Measurements from ENCODE around the gene FIG4. TPM values are rescaled to one million over a fixed set of nuclear protein-coding genes. Genes with fewer than 3 reads are reported as not detected.

FIG4 gene
- total RNA-seq, 1 experiment from 2014 or later, result 21.3 TPM

DNA sequence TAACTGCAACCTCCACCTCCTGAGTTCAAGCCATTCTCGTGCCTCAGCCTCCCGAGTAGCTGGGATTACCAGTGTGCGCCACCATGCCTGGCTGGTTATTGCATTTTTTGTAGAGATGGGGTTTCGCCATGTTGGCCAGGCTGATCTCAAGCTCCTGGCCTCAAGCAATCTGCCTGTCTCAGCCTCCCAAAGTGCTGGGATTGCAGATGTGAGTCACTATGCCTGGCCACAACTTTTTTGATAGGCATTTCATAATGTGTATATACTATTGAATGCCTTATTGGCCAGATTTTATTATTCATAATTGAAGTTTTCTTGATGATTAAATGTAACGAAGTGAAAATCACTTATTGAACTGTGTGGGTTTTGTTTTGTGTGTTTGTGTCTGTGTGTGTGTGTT is 27.9 kb downstream of the FIG4 start:
- ChIA-PET CTCF (interaction anchor here (1.7 to 2.0 kb wide), 3 partner anchors 14 to 321 kb away, joined by 5 to 7 read pairs (median 6); no protein-coding TSS in a partner anchor), POLR2A (no interaction called here)
- peaks cover 11% of the 10 kb centered on the region for H3K36me3 Mint-ChIP-seq
- ATAC-seq (no peak), DNase-seq (ENCODE audit: low spot score) (no peak)
- no peak overlapping the region for H3K4me3 Mint-ChIP-seq
- H3K4me1 Mint-ChIP-seq, result peaks cover 7% of the 10 kb centered on the region
- H3K27ac Mint-ChIP-seq, result no peak overlapping the region
- H3K27me3 Mint-ChIP-seq (ENCODE audit: low read depth), result no peaks in the 10 kb centered on the region
- TF ChIP-seq NR2C2 (CRISPR knock-in tag; IDR thresholded peaks at IDR 0.05) (no peak), ZNF263 (CRISPR knock-in tag; IDR thresholded peaks at IDR 0.05; ENCODE audit: low read depth) (no peak), HMGA2 (CRISPR knock-in tag; IDR thresholded peaks at IDR 0.05) (no peak), TEAD1 (CRISPR knock-in tag; IDR thresholded peaks at IDR 0.05) (no peak), ZNF396 (CRISPR knock-in tag; IDR thresholded peaks at IDR 0.05; ENCODE audit: borderline replicate concordance) (no peak), ZBTB21 (CRISPR knock-in tag; IDR thresholded peaks at IDR 0.05; ENCODE audit: borderline replicate concordance) (no peak), ZNF671 (CRISPR knock-in tag; IDR thresholded peaks at IDR 0.05) (no peak), SP1 (CRISPR knock-in tag; conservative IDR thresholded peaks at IDR 0.05) (no peak), NFATC4 (CRISPR knock-in tag; IDR thresholded peaks at IDR 0.05) (no peak), CREM (CRISPR knock-in tag; IDR thresholded peaks at IDR 0.05) (no peak)
- TF ChIP-seq, protein P1, sequence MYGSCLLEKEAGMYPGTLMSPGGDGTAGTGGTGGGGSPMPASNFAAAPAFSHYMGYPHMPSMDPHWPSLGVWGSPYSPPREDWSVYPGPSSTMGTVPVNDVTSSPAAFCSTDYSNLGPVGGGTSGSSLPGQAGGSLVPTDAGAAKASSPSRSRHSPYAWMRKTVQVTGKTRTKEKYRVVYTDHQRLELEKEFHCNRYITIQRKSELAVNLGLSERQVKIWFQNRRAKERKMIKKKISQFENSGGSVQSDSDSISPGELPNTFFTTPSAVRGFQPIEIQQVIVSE (CRISPR knock-in tag; IDR thresholded peaks at IDR 0.05; ENCODE audit: borderline replicate concordance), result no peak
- TF ChIP-seq, protein P2, sequence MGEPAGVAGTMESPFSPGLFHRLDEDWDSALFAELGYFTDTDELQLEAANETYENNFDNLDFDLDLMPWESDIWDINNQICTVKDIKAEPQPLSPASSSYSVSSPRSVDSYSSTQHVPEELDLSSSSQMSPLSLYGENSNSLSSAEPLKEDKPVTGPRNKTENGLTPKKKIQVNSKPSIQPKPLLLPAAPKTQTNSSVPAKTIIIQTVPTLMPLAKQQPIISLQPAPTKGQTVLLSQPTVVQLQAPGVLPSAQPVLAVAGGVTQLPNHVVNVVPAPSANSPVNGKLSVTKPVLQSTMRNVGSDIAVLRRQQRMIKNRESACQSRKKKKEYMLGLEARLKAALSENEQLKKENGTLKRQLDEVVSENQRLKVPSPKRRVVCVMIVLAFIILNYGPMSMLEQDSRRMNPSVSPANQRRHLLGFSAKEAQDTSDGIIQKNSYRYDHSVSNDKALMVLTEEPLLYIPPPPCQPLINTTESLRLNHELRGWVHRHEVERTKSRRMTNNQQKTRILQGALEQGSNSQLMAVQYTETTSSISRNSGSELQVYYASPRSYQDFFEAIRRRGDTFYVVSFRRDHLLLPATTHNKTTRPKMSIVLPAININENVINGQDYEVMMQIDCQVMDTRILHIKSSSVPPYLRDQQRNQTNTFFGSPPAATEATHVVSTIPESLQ (CRISPR knock-in tag; IDR thresholded peaks at IDR 0.05), result no peak
- TF ChIP-seq, protein P3, sequence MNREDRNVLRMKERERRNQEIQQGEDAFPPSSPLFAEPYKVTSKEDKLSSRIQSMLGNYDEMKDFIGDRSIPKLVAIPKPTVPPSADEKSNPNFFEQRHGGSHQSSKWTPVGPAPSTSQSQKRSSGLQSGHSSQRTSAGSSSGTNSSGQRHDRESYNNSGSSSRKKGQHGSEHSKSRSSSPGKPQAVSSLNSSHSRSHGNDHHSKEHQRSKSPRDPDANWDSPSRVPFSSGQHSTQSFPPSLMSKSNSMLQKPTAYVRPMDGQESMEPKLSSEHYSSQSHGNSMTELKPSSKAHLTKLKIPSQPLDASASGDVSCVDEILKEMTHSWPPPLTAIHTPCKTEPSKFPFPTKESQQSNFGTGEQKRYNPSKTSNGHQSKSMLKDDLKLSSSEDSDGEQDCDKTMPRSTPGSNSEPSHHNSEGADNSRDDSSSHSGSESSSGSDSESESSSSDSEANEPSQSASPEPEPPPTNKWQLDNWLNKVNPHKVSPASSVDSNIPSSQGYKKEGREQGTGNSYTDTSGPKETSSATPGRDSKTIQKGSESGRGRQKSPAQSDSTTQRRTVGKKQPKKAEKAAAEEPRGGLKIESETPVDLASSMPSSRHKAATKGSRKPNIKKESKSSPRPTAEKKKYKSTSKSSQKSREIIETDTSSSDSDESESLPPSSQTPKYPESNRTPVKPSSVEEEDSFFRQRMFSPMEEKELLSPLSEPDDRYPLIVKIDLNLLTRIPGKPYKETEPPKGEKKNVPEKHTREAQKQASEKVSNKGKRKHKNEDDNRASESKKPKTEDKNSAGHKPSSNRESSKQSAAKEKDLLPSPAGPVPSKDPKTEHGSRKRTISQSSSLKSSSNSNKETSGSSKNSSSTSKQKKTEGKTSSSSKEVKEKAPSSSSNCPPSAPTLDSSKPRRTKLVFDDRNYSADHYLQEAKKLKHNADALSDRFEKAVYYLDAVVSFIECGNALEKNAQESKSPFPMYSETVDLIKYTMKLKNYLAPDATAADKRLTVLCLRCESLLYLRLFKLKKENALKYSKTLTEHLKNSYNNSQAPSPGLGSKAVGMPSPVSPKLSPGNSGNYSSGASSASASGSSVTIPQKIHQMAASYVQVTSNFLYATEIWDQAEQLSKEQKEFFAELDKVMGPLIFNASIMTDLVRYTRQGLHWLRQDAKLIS (CRISPR knock-in tag; IDR thresholded peaks at IDR 0.05; ENCODE audit: borderline replicate concordance), result no peak
- TF ChIP-seq, protein P4, sequence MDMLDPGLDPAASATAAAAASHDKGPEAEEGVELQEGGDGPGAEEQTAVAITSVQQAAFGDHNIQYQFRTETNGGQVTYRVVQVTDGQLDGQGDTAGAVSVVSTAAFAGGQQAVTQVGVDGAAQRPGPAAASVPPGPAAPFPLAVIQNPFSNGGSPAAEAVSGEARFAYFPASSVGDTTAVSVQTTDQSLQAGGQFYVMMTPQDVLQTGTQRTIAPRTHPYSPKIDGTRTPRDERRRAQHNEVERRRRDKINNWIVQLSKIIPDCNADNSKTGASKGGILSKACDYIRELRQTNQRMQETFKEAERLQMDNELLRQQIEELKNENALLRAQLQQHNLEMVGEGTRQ (CRISPR knock-in tag; IDR thresholded peaks at IDR 0.05), result no peak
- TF ChIP-seq, protein P5, sequence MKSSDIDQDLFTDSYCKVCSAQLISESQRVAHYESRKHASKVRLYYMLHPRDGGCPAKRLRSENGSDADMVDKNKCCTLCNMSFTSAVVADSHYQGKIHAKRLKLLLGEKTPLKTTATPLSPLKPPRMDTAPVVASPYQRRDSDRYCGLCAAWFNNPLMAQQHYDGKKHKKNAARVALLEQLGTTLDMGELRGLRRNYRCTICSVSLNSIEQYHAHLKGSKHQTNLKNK (CRISPR knock-in tag; IDR thresholded peaks at IDR 0.05), result no peak
- TF ChIP-seq, protein P6, sequence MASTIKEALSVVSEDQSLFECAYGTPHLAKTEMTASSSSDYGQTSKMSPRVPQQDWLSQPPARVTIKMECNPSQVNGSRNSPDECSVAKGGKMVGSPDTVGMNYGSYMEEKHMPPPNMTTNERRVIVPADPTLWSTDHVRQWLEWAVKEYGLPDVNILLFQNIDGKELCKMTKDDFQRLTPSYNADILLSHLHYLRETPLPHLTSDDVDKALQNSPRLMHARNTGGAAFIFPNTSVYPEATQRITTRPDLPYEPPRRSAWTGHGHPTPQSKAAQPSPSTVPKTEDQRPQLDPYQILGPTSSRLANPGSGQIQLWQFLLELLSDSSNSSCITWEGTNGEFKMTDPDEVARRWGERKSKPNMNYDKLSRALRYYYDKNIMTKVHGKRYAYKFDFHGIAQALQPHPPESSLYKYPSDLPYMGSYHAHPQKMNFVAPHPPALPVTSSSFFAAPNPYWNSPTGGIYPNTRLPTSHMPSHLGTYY (CRISPR knock-in tag; IDR thresholded peaks at IDR 0.05), result no peak
- TF ChIP-seq, protein P7, sequence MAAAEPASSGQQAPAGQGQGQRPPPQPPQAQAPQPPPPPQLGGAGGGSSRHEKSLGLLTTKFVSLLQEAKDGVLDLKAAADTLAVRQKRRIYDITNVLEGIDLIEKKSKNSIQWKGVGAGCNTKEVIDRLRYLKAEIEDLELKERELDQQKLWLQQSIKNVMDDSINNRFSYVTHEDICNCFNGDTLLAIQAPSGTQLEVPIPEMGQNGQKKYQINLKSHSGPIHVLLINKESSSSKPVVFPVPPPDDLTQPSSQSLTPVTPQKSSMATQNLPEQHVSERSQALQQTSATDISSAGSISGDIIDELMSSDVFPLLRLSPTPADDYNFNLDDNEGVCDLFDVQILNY (CRISPR knock-in tag; IDR thresholded peaks at IDR 0.05), result no peak
- TF ChIP-seq, protein P8, sequence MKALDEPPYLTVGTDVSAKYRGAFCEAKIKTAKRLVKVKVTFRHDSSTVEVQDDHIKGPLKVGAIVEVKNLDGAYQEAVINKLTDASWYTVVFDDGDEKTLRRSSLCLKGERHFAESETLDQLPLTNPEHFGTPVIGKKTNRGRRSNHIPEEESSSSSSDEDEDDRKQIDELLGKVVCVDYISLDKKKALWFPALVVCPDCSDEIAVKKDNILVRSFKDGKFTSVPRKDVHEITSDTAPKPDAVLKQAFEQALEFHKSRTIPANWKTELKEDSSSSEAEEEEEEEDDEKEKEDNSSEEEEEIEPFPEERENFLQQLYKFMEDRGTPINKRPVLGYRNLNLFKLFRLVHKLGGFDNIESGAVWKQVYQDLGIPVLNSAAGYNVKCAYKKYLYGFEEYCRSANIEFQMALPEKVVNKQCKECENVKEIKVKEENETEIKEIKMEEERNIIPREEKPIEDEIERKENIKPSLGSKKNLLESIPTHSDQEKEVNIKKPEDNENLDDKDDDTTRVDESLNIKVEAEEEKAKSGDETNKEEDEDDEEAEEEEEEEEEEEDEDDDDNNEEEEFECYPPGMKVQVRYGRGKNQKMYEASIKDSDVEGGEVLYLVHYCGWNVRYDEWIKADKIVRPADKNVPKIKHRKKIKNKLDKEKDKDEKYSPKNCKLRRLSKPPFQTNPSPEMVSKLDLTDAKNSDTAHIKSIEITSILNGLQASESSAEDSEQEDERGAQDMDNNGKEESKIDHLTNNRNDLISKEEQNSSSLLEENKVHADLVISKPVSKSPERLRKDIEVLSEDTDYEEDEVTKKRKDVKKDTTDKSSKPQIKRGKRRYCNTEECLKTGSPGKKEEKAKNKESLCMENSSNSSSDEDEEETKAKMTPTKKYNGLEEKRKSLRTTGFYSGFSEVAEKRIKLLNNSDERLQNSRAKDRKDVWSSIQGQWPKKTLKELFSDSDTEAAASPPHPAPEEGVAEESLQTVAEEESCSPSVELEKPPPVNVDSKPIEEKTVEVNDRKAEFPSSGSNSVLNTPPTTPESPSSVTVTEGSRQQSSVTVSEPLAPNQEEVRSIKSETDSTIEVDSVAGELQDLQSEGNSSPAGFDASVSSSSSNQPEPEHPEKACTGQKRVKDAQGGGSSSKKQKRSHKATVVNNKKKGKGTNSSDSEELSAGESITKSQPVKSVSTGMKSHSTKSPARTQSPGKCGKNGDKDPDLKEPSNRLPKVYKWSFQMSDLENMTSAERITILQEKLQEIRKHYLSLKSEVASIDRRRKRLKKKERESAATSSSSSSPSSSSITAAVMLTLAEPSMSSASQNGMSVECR (CRISPR knock-in tag; IDR thresholded peaks at IDR 0.05; ENCODE audit: borderline replicate concordance), result no peak
- H3K9me3 Mint-ChIP-seq, result no peaks in the 10 kb centered on the region

Data from WTC11 (cell line).